NB4 (cell line): ENCODE measurements around the gene CHCHD4.

Source experiments
- DNase-seq: peaks from one replicate; pipeline ENCODE4 v3.0.0; 2010; ENCODE audit warnings: low read depth
- H3K4me3 ChIP-seq: one replicate; pipeline ENCODE4 v1.5.1; 2011; ENCODE audit warnings: mild to moderate bottlenecking, low read depth, low read length, moderate library complexity
- CTCF ChIP-seq: IDR thresholded peaks from one replicate; pipeline ENCODE4 v1.5.1; 2012; ENCODE audit warnings: low read depth, low read length
- MYC ChIP-seq: IDR thresholded peaks from 2 replicates; pipeline ENCODE4 v1.6.1; 2011; ENCODE audit warnings: low read depth, low read length
- POLR2A ChIP-seq: IDR thresholded peaks from 2 replicates; pipeline ENCODE4 v1.6.1; 2011; ENCODE audit warnings: mild to moderate bottlenecking; ENCODE audit not compliant: insufficient read length; ENCODE audit errors: extremely low read depth
- TF ChIP-seq, protein P1 (sequence below): IDR thresholded peaks from 2 replicates; pipeline ENCODE4 v1.6.1; 2011; ENCODE audit warnings: low read depth, low read length

Gene CHCHD4

GRCh38 chr3:14144423-14145075, 19.9 kb upstream of the CHCHD4 start:
- TF ChIP-seq POLR2A (no peak), MYC (no peak), CTCF (no peak)
- TF ChIP-seq, protein P1, sequence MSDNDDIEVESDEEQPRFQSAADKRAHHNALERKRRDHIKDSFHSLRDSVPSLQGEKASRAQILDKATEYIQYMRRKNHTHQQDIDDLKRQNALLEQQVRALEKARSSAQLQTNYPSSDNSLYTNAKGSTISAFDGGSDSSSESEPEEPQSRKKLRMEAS: no peak

DNA sequence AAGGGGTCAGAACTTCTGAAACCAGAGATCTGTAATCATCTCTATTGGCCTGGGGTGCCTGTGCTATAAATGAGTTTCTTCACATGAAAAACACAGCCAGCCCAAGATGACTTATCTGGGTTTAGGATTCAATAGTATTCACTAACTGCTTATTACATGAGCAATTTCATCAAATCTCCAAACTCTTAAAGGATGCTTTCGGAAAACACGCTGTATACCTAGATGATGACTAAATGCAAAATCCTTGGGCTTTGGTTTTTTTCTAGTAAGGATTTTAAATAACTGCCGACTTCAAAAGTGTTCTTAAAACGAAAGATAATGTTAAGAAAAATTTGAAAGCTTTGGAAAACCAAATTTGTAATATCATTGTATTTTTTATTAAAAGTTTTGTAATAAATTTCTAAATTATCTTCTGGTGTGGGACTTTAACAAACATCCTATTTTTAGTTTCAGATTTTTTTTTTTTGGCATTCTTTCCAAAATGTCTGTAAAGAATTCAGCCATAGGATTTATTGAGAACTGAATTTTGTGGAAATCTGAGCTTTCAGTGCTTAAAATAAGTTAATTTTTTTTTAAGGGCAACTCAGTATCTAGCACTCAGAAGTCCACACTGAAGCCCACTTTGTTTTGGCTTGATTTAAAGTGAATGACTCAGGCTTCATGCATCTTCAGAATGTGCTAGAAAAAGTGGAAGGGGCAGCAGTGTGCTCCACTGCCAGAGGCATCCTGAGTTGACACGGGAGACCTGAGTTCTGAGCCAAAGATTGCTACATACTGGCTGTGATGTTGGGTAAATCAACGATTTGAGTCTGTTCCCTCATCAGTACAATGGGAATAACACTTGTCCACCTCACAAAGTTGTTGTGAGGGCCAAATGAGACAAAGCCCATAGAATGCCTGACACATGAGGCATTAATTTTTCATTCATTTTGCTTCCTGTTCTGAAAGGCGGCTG, 18.9 kb upstream of the CHCHD4 start:
- H3K4me3 ChIP-seq: peak overlapping the region; percentile 21
- TF ChIP-seq MYC (0 out of 2 replicates have a peak, but pooled peaks have one; percentile 9), POLR2A (no peak), CTCF (no peak)
- TF ChIP-seq, protein P1: 0 out of 2 replicates have a peak, but pooled peaks have one; percentile 10
- DNase-seq: peak; percentile 48

More at GRCh38 chr3:14144423-14145075, 19.9 kb upstream of the CHCHD4 start:
- peak overlapping the region; percentile 56 for H3K4me3 ChIP-seq
- DNase-seq: peak; percentile 95

DNA sequence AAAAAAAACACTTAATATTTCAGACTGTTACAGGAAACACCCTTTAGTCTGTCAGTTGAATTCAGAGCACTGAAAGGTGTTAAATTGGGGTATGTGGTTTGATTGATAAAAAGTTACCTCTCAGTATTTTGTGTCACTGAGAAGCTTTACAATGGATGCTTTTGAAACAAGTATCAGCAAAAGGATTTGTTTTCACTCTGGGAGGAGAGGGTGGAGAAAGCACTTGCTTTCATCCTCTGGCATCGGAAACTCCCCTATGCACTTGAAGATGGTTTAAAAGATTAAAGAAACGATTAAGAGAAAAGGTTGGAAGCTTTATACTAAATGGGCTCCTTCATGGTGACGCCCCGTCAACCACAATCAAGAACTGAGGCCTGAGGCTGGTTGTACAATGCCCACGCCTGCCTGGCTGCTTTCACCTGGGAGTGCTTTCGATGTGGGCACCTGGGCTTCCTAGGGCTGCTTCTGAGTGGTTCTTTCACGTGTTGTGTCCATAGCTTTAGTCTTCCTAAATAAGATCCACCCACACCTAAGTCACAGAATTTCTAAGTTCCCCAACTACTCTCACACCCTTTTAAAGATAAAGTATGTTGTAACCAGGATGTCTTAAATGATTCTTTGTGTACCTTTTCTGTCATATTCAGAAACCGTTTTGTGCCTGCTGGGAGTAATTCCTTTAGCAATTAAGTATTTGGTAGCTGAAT, 18.0 kb upstream of the CHCHD4 start:
- no peak overlapping the region for H3K4me3 ChIP-seq
- DNase-seq: no peak
- no peak for TF ChIP-seq CTCF
- no peak for TF ChIP-seq POLR2A
- TF ChIP-seq MYC: no peak
- TF ChIP-seq, protein P1: no peak

DNA sequence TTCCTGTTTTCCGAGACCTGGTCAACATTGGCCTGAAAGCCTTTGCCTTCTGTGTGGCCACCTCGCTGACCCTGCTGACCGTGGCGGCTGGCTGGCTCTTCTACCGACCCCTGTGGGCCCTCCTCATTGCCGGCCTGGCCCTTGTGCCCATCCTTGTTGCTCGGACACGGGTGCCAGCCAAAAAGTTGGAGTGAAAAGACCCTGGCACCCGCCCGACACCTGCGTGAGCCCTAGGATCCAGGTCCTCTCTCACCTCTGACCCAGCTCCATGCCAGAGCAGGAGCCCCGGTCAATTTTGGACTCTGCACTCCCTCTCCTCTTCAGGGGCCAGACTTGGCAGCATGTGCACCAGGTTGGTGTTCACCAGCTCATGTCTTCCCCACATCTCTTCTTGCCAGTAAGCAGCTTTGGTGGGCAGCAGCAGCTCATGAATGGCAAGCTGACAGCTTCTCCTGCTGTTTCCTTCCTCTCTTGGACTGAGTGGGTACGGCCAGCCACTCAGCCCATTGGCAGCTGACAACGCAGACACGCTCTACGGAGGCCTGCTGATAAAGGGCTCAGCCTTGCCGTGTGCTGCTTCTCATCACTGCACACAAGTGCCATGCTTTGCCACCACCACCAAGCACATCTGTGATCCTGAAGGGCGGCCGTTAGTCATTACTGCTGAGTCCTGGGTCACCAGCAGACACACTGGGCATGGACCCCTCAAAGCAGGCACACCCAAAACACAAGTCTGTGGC, 17.1 kb upstream of the CHCHD4 start:
- H3K4me3 ChIP-seq: no peak overlapping the region
- no peak for DNase-seq
- TF ChIP-seq, protein P1: no peak
- no peak for TF ChIP-seq MYC
- no peak for TF ChIP-seq POLR2A
- TF ChIP-seq CTCF: no peak

- TF ChIP-seq, protein P1: no peak
- TF ChIP-seq CTCF (no peak), POLR2A (no peak), MYC (no peak)
- no peak for DNase-seq
- H3K4me3 ChIP-seq: no peak overlapping the region
Measured at GRCh38 chr3:14141144-14141543, 16.5 kb upstream of the CHCHD4 start.
